GF-D8 (cell line): ENCODE results near the gene OOEP.
"Not testable (repeated sequence)": the region's sequence is repeated elsewhere in the genome, so short reads cannot be mapped to it uniquely, and the experiment has no call there.

Source experiments
- DNase-seq: peaks from one replicate; lab custom pipeline; 2025; lab: John Stamatoyannopoulos, UW

The OOEP gene

DNA sequence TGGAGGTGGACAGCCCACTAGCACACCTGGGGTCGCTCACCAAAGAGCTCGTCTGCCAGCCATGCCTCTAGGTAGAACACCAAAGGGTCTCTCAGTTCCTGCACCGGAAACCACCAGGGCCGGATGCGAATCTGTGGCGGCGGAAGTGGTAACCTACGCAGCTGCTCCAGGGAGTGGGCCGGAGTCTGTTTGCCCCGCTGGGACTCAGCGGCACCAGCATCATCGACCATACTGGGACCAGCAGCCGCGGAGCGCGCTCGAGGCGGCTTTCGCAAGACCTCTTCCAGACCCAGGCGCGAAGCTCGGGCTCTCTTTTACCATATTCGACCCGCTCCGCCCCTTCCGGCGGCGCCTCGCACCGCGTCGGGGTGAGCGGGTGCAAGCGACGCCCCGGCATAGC, at the start of gene OOEP:
Gene OOEP (minus strand): TSS at position 335 of the 400 bp plus-strand sequence. CDS start 105 bp downstream, at position 230.
- DNase-seq: no peak

DNA sequence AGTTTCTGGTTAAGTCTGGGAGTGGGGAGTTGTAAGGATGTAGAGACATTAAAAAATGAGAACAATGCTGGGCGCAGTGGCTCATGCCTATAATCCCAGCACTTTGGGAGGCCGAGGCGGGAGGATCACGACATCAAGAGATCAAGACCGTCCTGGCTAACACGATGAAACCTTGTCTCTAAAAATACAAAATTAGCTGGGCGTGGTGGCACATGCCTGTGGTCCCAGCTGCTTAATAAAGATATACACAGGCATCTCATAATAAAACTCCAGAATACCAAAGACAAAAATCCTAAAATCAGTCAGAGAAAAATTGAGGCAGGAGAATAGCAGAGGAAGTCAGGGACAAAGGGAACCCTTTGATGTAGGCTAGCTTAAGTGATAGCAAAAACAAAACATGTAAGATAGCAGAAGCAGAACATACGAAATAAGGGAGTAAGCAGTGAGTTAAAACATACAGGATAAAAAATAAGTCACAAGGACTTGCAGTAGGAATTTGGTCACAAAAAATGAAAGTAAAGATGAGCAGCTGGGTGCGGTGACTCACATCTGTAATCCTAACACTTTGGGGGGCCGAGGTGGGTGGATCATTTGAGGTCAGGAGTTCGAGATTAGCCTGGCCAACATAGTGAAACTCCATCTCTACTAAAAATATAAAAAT, 48.5 kb upstream of the OOEP start:
- DNase-seq: no peak

DNA sequence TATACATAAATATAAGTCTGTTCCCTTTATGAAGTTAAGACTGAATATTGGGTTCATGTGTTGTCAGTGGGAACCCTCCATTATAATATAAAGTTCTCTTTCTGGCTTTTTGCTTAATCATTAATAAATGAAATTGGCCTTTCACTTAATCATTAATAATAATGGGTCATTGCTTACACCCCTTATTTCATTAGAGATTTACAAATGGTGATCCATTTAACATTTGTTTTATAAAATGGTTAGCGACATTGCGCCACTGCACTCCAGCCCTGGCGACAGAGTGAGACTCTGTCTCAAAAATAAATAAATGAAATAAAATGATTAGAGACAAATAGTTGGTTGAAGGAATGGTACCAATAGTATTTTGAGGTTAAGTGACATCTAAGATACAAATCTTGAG, 43.4 kb upstream of the OOEP start:
- no peak for DNase-seq

- no peak for DNase-seq
These were observed 39.7 kb upstream of the OOEP start for GRCh38 chr6:73409395-73409794.

DNA sequence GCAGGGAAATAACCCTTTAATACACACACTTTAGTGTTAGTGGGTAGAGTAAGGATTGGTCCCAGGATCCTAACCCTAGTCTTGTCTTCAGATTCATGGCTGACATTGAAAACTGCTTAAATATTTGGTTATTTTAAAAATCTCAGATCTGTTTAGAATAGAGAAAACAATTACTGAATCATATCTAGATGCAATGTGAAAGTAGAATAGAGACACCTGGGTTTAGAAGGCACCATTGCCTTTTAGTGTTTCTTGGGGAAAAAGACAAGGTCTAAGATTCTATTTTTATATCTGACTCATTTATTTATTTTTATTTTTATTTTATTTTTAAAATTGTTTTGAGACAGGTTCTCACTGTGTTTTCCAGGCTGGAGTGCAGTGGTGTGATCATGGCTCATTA, 31.0 kb upstream of the OOEP start:
- DNase-seq: no peak

DNA sequence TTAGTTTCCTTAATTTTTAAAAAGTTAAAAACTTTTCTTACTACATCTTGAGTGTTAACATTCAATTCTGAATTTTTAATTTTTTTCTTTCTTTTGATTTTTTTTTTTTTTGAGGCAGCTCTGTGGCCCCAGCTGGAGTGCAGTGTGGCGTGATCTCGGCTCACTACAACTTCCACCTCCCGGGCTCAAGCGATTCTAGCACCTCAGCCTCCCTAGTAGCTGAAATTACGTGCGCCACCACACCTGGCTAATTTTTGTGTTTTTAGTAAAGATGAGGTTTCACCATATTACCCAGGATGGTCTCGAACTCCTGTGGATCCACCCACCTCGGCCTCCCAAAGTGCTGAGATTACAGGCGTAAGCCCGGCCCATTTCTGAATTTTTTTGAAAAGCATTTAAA, 26.2 kb upstream of the OOEP start:
- DNase-seq: no peak

DNA sequence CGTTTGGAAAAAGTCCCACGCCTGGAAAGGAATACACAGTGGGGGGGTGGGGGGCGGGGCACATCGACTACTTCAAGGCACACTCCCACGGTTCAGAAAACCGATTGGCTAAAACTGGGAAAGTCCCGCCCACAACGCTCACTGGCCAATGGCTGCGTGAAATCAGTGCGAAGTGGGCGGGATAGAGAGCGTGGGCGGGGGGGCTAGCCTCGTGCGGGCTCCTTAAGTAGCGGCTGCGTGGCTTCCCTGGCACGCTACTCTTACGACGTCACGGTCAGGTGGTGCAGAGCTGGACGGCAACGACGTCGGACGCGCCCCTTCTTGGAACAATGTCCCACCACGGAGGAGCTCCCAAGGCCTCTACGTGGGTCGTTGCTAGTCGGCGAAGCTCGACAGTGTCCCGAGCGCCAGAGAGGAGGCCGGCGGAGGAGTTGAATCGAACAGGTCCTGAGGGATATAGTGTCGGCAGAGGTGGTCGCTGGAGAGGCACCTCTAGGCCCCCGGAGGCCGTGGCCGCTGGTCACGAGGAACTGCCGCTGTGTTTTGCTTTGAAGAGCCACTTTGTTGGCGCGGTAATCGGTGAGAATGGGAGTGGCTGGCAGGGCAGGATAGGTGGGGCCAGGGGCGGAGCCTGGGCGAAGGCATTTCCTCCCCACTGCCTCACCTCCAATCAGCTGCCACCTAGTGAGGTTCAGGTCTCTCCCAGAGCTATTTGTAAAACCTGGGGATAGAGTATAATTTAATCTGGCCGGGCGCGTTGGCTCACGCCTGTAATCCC, 25.1 kb upstream of the OOEP start, which contains the start of gene DDX43:
Gene DDX43 (plus strand): TSS at position 252 of the 778 bp plus-strand sequence. CDS start 78 bp downstream, at position 330.
- peak; percentile 72 for DNase-seq

GRCh38 chr6:73393278-73393677, 23.6 kb upstream of the OOEP start:
- DNase-seq: no peak

- DNase-seq: not testable (repeated sequence)
These were observed 22.5 kb upstream of the OOEP start for GRCh38 chr6:73392188-73392587.

DNA sequence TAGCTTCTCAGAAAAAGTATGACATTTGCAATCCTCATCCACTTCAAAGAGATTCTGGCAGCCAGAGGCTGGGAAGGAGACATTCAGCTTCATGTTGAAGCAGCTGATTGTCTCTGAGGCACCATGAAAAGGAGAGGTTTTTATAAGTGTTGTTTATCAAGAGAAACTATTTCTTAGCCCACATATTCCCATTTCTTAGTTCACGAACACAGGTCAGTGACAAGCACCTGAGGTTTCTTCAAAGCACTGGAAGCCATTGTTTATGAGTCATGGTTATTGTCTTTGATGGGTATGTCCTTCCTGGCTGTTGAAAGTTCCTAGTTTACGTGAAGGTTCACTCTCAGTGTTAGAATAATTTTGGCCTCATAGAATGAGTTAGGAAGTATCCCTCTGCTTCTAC, 22.0 kb upstream of the OOEP start:
- no peak for DNase-seq

DNA sequence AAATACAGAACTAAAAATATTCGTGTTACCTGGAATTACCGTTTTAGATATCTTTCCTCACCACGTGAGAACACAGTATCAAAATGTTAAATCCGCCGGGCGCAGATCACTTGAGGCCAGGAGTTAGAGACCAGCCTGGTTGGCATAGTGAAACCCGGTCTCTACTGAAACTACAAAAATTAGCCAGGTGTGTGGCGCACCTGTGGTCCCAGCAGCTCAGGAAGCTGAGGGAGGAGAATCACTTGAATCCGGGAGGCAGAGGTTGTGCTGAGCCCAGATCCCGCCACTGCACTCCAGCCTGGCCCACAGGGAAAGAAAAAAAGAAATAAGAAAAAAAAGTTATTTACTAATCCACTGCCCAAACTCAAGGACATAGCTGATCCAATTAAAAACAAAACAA, 20.2 kb upstream of the OOEP start:
- DNase-seq: no peak

- peak; percentile 55 for DNase-seq
These were observed 19.3 kb upstream of the OOEP start for GRCh38 chr6:73388800-73389512.

DNA sequence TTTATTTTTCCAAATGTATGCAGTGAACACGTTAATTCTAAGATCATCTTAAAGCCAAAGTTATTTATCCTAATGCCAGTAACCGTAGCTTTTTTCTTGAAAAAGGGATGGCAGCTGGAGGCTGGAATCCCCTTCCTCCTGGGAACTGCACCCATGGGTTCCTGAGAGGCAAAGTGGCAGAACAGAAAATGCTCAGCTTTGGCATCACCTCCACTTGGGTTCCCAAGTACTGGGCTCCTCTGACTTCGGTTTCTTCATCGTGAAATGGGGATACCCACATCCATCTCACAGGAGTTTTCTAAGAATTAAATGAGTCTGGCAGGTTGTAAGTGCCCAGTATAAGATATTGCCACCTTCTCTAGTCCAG, 18.7 kb upstream of the OOEP start:
- DNase-seq: no peak

DNA sequence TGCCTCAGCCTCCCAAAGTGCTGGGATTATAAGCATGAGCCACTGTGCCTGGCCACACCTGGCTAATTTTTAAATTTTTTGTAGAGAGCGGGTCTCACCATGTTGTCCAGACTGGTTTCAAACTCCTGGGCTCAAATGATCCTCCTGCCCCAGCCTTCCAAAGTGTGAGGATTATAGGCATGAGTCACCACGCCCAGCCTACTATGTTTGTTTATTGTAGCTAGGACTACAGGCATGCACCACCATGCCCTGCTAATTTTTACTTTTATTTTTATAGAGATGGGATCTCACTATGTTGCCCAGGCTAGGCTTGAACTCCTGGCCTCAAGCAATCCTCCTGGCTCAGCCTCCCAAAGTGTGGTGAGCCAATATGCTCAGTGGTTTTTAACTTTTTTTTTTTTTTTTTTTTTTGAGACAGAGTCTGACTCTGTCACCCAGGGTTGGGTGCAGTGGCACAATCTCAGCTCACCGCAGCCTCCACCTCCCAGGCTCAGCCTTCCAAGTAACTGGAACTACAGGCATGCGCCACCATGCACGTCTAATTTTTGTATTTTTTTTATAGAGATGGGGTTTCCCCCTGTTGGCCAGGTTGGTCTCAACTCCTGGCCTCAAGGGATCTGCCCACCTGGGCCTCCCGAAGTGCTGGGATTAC, 12.9 kb upstream of the OOEP start:
- no peak for DNase-seq

- not testable (repeated sequence) for DNase-seq
These were observed 11.8 kb upstream of the OOEP start for GRCh38 chr6:73381531-73381930.

DNA sequence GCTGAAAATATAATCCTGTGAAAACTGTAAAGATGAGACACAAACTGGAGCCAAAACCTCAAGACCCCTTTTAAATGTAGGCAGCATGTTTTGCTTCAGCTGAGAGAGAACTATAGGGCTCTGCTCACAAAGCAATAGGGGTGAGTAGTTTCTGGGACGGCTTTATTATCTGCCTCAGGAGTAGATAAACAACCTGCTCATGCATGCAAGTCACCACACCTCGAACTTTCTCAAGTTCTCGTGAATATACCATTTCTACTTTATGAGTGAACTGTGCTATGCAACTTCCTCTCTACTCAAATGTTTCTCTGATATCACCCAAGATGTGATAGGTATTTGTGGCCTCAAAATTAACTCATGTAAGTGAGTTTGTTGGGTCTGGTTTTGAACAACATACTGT, 7.5 kb upstream of the OOEP start:
- DNase-seq: no peak

DNA sequence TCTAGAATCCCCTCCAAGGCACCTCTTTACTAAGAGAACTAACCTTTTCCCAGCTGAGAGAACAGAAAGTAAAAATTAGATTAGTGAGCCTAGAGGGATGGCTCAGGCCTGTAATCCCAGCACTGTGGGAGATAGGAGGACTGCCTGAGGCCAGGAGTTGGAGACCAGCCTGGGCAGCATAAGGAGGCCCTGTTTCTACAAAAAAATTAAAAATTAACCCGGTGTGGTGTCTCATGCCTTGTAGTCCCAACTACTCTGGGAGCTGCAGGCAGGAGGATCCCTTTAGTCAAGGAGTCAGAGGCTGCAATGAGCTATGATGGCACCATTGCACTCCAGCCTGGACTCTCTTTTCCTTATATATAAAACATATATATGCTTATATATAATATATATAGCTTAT, 5.5 kb upstream of the OOEP start:
- DNase-seq: no peak

GRCh38 chr6:73372516-73372915, 2.8 kb upstream of the OOEP start:
- no peak for DNase-seq

DNA sequence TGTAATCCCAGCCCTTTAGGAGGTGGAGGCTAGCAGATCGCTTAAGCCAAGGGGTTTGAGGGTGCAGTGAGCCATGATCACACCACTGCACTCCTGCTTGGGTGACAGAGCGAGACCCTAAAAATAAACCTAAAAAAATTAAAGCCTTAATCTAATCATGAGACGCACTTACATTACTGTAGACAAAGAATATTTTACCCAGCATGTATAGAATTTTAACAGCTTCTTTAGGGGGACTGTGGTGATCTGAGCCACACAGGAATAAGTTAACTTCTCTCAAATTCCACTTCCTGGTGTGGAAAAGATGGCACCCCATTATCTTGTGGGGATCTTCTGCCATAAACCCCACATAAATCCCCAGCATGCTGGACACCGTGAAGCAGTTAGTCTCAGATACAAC, 2.3 kb upstream of the OOEP start:
- no peak for DNase-seq

GRCh38 chr6:73369157-73369556, 540 bp downstream of the OOEP start:
- DNase-seq: no peak

DNA sequence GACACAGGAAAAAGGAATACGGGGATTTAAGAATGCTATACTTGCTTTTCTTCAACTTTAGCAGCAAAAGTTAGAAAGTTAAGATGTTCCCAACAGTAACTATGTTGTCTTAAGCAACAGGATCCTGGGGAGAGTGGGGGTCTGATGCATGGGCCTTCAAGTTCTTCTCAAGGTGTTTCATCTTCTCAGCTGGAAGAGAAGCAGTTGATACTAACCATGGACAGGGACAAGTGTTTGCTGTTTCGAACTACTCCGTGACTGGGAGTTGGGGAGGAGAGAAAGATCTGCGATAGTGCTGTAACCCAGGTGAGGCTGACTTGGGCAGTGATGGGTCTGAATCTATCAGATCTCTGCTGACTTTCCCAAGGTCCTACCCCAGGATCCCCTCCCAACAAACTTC, 1.0 kb downstream of the OOEP start:
- DNase-seq: no peak

- no peak for DNase-seq
These were observed 1.8 kb downstream of the OOEP start for GRCh38 chr6:73367761-73368355.
